IMR-90 (cell line): ENCODE results near the gene CEP290. TPM values are rescaled to one million over a fixed set of nuclear protein-coding genes. Genes with fewer than 3 reads are reported as not detected.

Experiments
- ATAC-seq: fragments of 200-7000 bp; cut with Tn5 transposase; 2 replicates; pipeline ENCODE4 v1.9.1; 2020; ENCODE audit warnings: low read depth, mild to moderate bottlenecking, moderate library complexity
- BruUV-seq: library from RNA; stranded (reverse); fragments of 400-500 nt; replicated peaks from 2 replicates; lab custom pipeline; 2021; lab: Mats Ljungman, UMichigan
- CTCF ChIA-PET: fragments of 300-600 bp; formaldehyde crosslinking; extraction: SDS; loops from one replicate; lab custom pipeline; 2021; ENCODE audit warnings: antibody characterized with exemption; lab: Yijun Ruan, JAX
- POLR2A ChIA-PET: fragments of 300-600 bp; sonication (Branson Sonifier 250); formaldehyde crosslinking; loops from one replicate; lab custom pipeline; 2022; ENCODE audit warnings: antibody characterized with exemption; ENCODE audit not compliant: unreplicated experiment; lab: Charles Lee
- DNase-seq: peaks from one replicate; pipeline ENCODE4 v3.0.0; 2013
- H2AFZ ChIP-seq: replicated peaks from 2 replicates; pipeline ENCODE3; 2013; ENCODE audit warnings: low read length, mild to moderate bottlenecking; ENCODE audit not compliant: poor library complexity
- H2AK5ac ChIP-seq: 2 replicates; pipeline ENCODE4 v1.6.1; 2013; ENCODE audit warnings: low read depth, low read length, inconsistent platforms
- H2AK9ac ChIP-seq: replicated peaks from 2 replicates; pipeline ENCODE3; 2013; ENCODE audit warnings: mild to moderate bottlenecking, low read depth, low read length, moderate library complexity; ENCODE audit not compliant: poor library complexity
- H2BK120ac ChIP-seq: 2 replicates; pipeline ENCODE4 v1.6.1; 2013; ENCODE audit warnings: low read depth, low read length, inconsistent platforms
- H2BK15ac ChIP-seq: 3 replicates; pipeline ENCODE4 v1.6.1; 2013; ENCODE audit warnings: low read depth, low read length, inconsistent platforms
- H2BK20ac ChIP-seq: 2 replicates; pipeline ENCODE4 v1.6.1; 2013; ENCODE audit warnings: low read depth, mild to moderate bottlenecking, inconsistent platforms, low read length, moderate library complexity
- H2BK5ac ChIP-seq: 2 replicates; pipeline ENCODE4 v1.6.1; 2013; ENCODE audit warnings: mild to moderate bottlenecking, low read depth, low read length, inconsistent platforms; ENCODE audit not compliant: poor library complexity, severe bottlenecking
- H3K14ac ChIP-seq: replicated peaks from 2 replicates; pipeline ENCODE4 v1.6.1; 2013; ENCODE audit warnings: low read depth, low read length, inconsistent platforms
- H3K18ac ChIP-seq: 2 replicates; pipeline ENCODE4 v1.6.1; 2013; ENCODE audit warnings: low read depth, low read length, control low read depth
- H3K23ac ChIP-seq: 2 replicates; pipeline ENCODE4 v1.6.1; 2013; ENCODE audit warnings: low read depth, low read length, inconsistent platforms
- H3K27ac ChIP-seq: 2 replicates; pipeline ENCODE4 v1.5.1; 2013; ENCODE audit warnings: mild to moderate bottlenecking, control low read depth, low read length; ENCODE audit not compliant: insufficient read depth
- H3K27me3 ChIP-seq: 2 replicates; pipeline ENCODE4 v1.6.1; 2013; ENCODE audit warnings: low read length; ENCODE audit not compliant: control insufficient read depth, insufficient read depth
- H3K36me3 ChIP-seq: 2 replicates; pipeline ENCODE4 v1.6.1; 2013; ENCODE audit warnings: low read length, mixed read lengths; ENCODE audit not compliant: control insufficient read depth, insufficient read depth
- H3K4ac ChIP-seq: 2 replicates; pipeline ENCODE4 v1.6.1; 2013; ENCODE audit warnings: low read depth, low read length, inconsistent platforms
- H3K4me1 ChIP-seq: 2 replicates; pipeline ENCODE4 v1.6.1; 2013; ENCODE audit warnings: low read length, mixed read lengths; ENCODE audit not compliant: control insufficient read depth, insufficient read depth
- H3K4me2 ChIP-seq: 2 replicates; pipeline ENCODE4 v1.6.1; 2013; ENCODE audit warnings: low read depth, mild to moderate bottlenecking, control low read depth, low read length, moderate library complexity
- H3K4me3 ChIP-seq: 2 replicates; pipeline ENCODE4 v1.5.1; 2013; ENCODE audit warnings: low read depth, mild to moderate bottlenecking, control low read depth, low read length, moderate library complexity; ENCODE audit not compliant: insufficient read depth
- H3K56ac ChIP-seq: 2 replicates; pipeline ENCODE4 v1.6.1; 2013; ENCODE audit warnings: low read length, inconsistent platforms; ENCODE audit not compliant: insufficient read depth; ENCODE audit errors: extremely low read depth
- H3K79me1 ChIP-seq, 2 experiments: 2 replicates each; pipeline ENCODE4 v1.6.1; 2013; ENCODE audit warnings: low read length in 2 of 2, inconsistent platforms in 1 of 2, low read depth in 1 of 2
- H3K9ac ChIP-seq: 2 replicates; pipeline ENCODE4 v1.6.1; 2013; ENCODE audit warnings: low read depth, low read length, control low read depth
- H3K9me1 ChIP-seq: 2 replicates; pipeline ENCODE4 v1.6.1; 2013; ENCODE audit warnings: low read length, inconsistent platforms; ENCODE audit not compliant: insufficient read depth
- H3K9me3 ChIP-seq: 2 replicates; pipeline ENCODE4 v1.6.1; 2013; ENCODE audit warnings: low read length; ENCODE audit not compliant: control insufficient read depth, insufficient read depth
- H4K20me1 ChIP-seq: 2 replicates; pipeline ENCODE4 v1.6.1; 2013; ENCODE audit warnings: low read length, inconsistent platforms; ENCODE audit not compliant: insufficient read depth
- H4K5ac ChIP-seq: 2 replicates; pipeline ENCODE4 v1.6.1; 2013; ENCODE audit warnings: mild to moderate bottlenecking, low read depth, low read length, control low read depth
- H4K8ac ChIP-seq, 2 experiments: 2 replicates each; pipeline ENCODE4 v1.6.1; 2013; ENCODE audit warnings: low read depth in 2 of 2, low read length in 2 of 2, control low read depth in 1 of 2, inconsistent platforms in 1 of 2
- H4K91ac ChIP-seq: 2 replicates; pipeline ENCODE4 v1.6.1; 2013; ENCODE audit warnings: low read depth, low read length, inconsistent platforms; ENCODE audit not compliant: insufficient read depth
- BHLHE40 ChIP-seq: fragments of 150-350 bp; IDR thresholded peaks from 2 replicates; pipeline ENCODE4 v1.6.1; 2016; ENCODE audit warnings: mild to moderate bottlenecking, low read depth, low read length
- FOS ChIP-seq: fragments of 150-350 bp; IDR thresholded peaks from 2 replicates; pipeline ENCODE4 v1.6.1; 2016; ENCODE audit warnings: low read depth, low read length
- MXI1 ChIP-seq: IDR thresholded peaks from 2 replicates; pipeline ENCODE4 v1.6.1; 2012; ENCODE audit warnings: low read depth, mild to moderate bottlenecking, low read length, moderate library complexity, borderline replicate concordance
- NFE2L2 ChIP-seq: fragments of 150-350 bp; IDR thresholded peaks from 2 replicates; pipeline ENCODE4 v1.6.1; 2016; ENCODE audit warnings: low read depth, mild to moderate bottlenecking, low read length
- POLR2A ChIP-seq: IDR thresholded peaks from 2 replicates; pipeline ENCODE4 v1.6.1; 2012; ENCODE audit warnings: mild to moderate bottlenecking, low read depth, low read length
- RFX5 ChIP-seq: IDR thresholded peaks from 2 replicates; pipeline ENCODE4 v1.8.0; 2012; ENCODE audit warnings: low read depth, mild to moderate bottlenecking, low read length, moderate library complexity
- dilution Hi-C: fragments of 300-500 bp; cut with HindIII; formaldehyde crosslinking; loops from one replicate; pipeline ENCODE4 v1.14.3; 2018; ENCODE audit warnings: low sequenced_read_pairs; ENCODE audit not compliant: unreplicated experiment
- in situ Hi-C: fragments of 300-500 bp; cut with MboI; formaldehyde crosslinking; loops from 3 replicates; pipeline ENCODE4 v1.14.3; 2019; ENCODE audit warnings: low sequenced_read_pairs, inconsistent platforms, mixed read lengths
- intact Hi-C: fragments of 100-400 bp; cut with micrococcal nuclease; formaldehyde crosslinking; loops from 2 replicates; pipeline ENCODE4 v1.10.0; 2022
- polyA plus RNA-seq, 3 experiments: library from polyadenylated mRNA; depleted of rRNA; stranded (reverse); fragments of >200 nt; gene quantifications; 2 replicates each; pipeline ENCODE4 v1.2.3, GENCODE V29; 2012; ENCODE audit warnings: low replicate concordance in 1 of 3
- total RNA-seq: library from RNA; depleted of rRNA; stranded (reverse); fragments of >200 nt; gene quantifications from 2 replicates; pipeline ENCODE4 v1.2.3, GENCODE V29; 2012
- TF ChIP-seq, protein P1 (sequence below): conservative IDR thresholded peaks from 2 replicates; pipeline ENCODE4 v1.5.1; 2012; ENCODE audit warnings: mild to moderate bottlenecking, low read depth, low read length, improper control_type of control experiment
- TF ChIP-seq, protein P2 (sequence below): fragments of 150-350 bp; IDR thresholded peaks from 2 replicates; pipeline ENCODE4 v1.6.1; 2017; ENCODE audit warnings: mild to moderate bottlenecking, antibody characterized with exemption, low read length, low read depth

Gene CEP290
- total and polyA plus RNA-seq, 2 of the 4 experiments (the other 2 are of a cell fraction): 4.3 to 7.9 TPM

DNA sequence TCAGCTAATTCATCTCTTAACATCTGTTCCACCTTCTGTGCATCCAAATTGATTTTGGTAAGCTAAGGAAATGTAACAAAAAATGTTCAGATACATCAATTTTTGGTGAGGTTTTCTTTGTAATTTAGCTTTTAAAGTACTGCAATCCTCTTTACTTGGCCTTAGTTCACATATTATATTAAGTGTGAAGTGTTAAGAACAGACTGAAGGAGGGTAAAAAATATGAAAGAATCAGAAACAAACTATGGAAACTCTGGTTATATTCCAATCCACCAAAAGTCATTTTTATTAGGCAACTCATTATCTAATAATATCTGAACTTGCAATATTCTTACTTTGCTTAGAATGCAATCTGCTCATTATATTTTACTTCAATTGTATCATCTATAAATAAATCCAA, 49.1 kb downstream of the CEP290 start:
- intact Hi-C loops: no loop called here
- TF ChIP-seq POLR2A (no peak), MXI1 (no peak), RFX5 (no peak), FOS (no peak), NFE2L2 (no peak), BHLHE40 (no peak)
- TF ChIP-seq, protein P1, sequence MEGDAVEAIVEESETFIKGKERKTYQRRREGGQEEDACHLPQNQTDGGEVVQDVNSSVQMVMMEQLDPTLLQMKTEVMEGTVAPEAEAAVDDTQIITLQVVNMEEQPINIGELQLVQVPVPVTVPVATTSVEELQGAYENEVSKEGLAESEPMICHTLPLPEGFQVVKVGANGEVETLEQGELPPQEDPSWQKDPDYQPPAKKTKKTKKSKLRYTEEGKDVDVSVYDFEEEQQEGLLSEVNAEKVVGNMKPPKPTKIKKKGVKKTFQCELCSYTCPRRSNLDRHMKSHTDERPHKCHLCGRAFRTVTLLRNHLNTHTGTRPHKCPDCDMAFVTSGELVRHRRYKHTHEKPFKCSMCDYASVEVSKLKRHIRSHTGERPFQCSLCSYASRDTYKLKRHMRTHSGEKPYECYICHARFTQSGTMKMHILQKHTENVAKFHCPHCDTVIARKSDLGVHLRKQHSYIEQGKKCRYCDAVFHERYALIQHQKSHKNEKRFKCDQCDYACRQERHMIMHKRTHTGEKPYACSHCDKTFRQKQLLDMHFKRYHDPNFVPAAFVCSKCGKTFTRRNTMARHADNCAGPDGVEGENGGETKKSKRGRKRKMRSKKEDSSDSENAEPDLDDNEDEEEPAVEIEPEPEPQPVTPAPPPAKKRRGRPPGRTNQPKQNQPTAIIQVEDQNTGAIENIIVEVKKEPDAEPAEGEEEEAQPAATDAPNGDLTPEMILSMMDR: no peak
- TF ChIP-seq, protein P2, sequence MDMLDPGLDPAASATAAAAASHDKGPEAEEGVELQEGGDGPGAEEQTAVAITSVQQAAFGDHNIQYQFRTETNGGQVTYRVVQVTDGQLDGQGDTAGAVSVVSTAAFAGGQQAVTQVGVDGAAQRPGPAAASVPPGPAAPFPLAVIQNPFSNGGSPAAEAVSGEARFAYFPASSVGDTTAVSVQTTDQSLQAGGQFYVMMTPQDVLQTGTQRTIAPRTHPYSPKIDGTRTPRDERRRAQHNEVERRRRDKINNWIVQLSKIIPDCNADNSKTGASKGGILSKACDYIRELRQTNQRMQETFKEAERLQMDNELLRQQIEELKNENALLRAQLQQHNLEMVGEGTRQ: no peak
- Histone ChIP-seq H4K5ac (no peak overlapping the region), H4K91ac (no peak overlapping the region), H3K4me3 (no peak overlapping the region), H4K20me1 (no peaks in the 10 kb centered on the region), H3K4me2 (no peak overlapping the region), H2AK5ac (no peak overlapping the region), H3K9me1 (no peaks in the 10 kb centered on the region), H3K56ac (no peak overlapping the region), H3K27me3 (no peaks in the 10 kb centered on the region), H3K9ac (no peak overlapping the region), H3K4ac (no peak overlapping the region), H4K8ac (no peak overlapping the region), H2BK5ac (no peak overlapping the region), H3K79me1 (no peaks in the 10 kb centered on the region), H2AK9ac (no peak overlapping the region), H3K23ac (no peak overlapping the region), H3K9me3 (no peaks in the 10 kb centered on the region), H3K14ac (no peak overlapping the region), H3K18ac (no peak overlapping the region), H2AFZ (no peak overlapping the region), H2BK20ac (no peak overlapping the region), H3K4me1 (no peaks in the 10 kb centered on the region), H2BK15ac (no peak overlapping the region), H3K27ac (no peak overlapping the region), H2BK120ac (no peak overlapping the region), H3K36me3 (peaks cover 9% of the 10 kb centered on the region)
- in situ Hi-C loops: no loop called here
- no peak for DNase-seq
- ChIA-PET CTCF (no interaction called here), POLR2A (no interaction called here)
- ATAC-seq: no peak
- BruUV-seq: no TSS peak
- dilution Hi-C loops: no loop called here
